ENCODE measurements around the gene LRRFIP1. TPM values are rescaled to one million over a fixed set of nuclear protein-coding genes. Genes with fewer than 3 reads are reported as not detected.

The LRRFIP1 gene
- total and polyA plus RNA-seq, 2 of the 13 experiments (the other 11 are each of a cell fraction or from before 2014, with no cell fraction given) = 15.9 to 40.5 TPM

DNA sequence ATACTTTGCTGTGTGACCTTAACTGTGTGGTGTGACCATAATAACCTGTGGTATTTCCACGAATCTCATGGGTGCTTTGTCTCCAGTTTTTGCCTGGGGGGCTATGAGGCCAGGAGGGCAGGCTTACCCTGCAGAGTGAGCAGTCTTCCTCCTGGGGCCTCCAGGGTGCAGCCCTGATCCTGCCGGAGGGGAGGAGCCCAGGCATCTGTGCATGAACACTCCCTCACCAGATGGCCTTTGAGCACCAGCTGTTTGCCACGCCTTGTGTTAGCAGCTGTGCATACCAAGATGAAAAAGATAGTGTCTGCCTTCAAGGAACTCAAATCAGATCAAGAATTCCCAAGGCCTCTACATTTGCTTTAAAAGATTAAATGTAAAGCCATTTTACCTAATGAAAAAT lies 96.2 kb downstream of the LRRFIP1 start (continued):
- TF ChIP-seq, protein P1, sequence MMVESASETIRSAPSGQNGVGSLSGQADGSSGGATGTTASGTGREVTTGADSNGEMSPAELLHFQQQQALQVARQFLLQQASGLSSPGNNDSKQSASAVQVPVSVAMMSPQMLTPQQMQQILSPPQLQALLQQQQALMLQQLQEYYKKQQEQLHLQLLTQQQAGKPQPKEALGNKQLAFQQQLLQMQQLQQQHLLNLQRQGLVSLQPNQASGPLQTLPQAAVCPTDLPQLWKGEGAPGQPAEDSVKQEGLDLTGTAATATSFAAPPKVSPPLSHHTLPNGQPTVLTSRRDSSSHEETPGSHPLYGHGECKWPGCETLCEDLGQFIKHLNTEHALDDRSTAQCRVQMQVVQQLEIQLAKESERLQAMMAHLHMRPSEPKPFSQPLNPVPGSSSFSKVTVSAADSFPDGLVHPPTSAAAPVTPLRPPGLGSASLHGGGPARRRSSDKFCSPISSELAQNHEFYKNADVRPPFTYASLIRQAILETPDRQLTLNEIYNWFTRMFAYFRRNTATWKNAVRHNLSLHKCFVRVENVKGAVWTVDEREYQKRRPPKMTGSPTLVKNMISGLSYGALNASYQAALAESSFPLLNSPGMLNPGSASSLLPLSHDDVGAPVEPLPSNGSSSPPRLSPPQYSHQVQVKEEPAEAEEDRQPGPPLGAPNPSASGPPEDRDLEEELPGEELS (CRISPR knock-in tag; IDR thresholded peaks at IDR 0.05) = peak; percentile 68
- TF ChIP-seq, protein P2, sequence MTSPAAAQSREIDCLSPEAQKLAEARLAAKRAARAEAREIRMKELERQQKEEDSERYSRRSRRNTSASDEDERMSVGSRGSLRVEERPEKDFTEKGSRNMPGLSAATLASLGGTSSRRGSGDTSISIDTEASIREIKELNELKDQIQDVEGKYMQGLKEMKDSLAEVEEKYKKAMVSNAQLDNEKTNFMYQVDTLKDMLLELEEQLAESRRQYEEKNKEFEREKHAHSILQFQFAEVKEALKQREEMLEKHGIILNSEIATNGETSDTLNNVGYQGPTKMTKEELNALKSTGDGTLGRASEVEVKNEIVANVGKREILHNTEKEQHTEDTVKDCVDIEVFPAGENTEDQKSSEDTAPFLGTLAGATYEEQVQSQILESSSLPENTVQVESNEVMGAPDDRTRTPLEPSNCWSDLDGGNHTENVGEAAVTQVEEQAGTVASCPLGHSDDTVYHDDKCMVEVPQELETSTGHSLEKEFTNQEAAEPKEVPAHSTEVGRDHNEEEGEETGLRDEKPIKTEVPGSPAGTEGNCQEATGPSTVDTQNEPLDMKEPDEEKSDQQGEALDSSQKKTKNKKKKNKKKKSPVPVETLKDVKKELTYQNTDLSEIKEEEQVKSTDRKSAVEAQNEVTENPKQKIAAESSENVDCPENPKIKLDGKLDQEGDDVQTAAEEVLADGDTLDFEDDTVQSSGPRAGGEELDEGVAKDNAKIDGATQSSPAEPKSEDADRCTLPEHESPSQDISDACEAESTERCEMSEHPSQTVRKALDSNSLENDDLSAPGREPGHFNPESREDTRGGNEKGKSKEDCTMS (CRISPR knock-in tag; conservative IDR thresholded peaks at IDR 0.05) = no peak
- TF ChIP-seq ZNF768 (CRISPR knock-in tag; IDR thresholded peaks at IDR 0.05) = peak; percentile 31; the same call in 1 of the 2 replicates
- peak; percentile 18; the same call in 1 of the 2 replicates for TF ChIP-seq YEATS2 (CRISPR knock-in tag; IDR thresholded peaks at IDR 0.05; ENCODE audit: borderline replicate concordance)
- no peak for TF ChIP-seq MAFK (conservative IDR thresholded peaks at IDR 0.05 in 1 of 2, IDR thresholded peaks at IDR 0.05 in 1 of 2; ENCODE audit: low read length in 2 of 2)
- TF ChIP-seq RBAK (CRISPR knock-in tag; IDR thresholded peaks at IDR 0.05) = no peak
- peak; percentile 93 for TF ChIP-seq SP5 (CRISPR knock-in tag; IDR thresholded peaks at IDR 0.05; ENCODE audit: borderline replicate concordance, low read depth)
- TF ChIP-seq, protein P3, sequence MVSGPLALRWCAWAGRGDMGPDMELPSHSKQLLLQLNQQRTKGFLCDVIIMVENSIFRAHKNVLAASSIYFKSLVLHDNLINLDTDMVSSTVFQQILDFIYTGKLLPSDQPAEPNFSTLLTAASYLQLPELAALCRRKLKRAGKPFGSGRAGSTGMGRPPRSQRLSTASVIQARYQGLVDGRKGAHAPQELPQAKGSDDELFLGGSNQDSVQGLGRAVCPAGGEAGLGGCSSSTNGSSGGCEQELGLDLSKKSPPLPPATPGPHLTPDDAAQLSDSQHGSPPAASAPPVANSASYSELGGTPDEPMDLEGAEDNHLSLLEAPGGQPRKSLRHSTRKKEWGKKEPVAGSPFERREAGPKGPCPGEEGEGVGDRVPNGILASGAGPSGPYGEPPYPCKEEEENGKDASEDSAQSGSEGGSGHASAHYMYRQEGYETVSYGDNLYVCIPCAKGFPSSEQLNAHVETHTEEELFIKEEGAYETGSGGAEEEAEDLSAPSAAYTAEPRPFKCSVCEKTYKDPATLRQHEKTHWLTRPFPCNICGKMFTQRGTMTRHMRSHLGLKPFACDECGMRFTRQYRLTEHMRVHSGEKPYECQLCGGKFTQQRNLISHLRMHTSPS (CRISPR knock-in tag; IDR thresholded peaks at IDR 0.05; ENCODE audit: low read depth) = no peak
- TF ChIP-seq, protein P4, sequence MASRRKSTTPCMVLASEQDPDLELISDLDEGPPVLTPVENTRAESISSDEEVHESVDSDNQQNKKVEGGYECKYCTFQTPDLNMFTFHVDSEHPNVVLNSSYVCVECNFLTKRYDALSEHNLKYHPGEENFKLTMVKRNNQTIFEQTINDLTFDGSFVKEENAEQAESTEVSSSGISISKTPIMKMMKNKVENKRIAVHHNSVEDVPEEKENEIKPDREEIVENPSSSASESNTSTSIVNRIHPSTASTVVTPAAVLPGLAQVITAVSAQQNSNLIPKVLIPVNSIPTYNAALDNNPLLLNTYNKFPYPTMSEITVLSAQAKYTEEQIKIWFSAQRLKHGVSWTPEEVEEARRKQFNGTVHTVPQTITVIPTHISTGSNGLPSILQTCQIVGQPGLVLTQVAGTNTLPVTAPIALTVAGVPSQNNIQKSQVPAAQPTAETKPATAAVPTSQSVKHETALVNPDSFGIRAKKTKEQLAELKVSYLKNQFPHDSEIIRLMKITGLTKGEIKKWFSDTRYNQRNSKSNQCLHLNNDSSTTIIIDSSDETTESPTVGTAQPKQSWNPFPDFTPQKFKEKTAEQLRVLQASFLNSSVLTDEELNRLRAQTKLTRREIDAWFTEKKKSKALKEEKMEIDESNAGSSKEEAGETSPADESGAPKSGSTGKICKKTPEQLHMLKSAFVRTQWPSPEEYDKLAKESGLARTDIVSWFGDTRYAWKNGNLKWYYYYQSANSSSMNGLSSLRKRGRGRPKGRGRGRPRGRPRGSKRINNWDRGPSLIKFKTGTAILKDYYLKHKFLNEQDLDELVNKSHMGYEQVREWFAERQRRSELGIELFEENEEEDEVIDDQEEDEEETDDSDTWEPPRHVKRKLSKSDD (CRISPR knock-in tag; IDR thresholded peaks at IDR 0.05; ENCODE audit: low read depth) = no peak
- no peak for TF ChIP-seq ZFYVE20 (CRISPR knock-in tag; IDR thresholded peaks at IDR 0.05; ENCODE audit: borderline replicate concordance, low read depth)
- TF ChIP-seq, protein P5, sequence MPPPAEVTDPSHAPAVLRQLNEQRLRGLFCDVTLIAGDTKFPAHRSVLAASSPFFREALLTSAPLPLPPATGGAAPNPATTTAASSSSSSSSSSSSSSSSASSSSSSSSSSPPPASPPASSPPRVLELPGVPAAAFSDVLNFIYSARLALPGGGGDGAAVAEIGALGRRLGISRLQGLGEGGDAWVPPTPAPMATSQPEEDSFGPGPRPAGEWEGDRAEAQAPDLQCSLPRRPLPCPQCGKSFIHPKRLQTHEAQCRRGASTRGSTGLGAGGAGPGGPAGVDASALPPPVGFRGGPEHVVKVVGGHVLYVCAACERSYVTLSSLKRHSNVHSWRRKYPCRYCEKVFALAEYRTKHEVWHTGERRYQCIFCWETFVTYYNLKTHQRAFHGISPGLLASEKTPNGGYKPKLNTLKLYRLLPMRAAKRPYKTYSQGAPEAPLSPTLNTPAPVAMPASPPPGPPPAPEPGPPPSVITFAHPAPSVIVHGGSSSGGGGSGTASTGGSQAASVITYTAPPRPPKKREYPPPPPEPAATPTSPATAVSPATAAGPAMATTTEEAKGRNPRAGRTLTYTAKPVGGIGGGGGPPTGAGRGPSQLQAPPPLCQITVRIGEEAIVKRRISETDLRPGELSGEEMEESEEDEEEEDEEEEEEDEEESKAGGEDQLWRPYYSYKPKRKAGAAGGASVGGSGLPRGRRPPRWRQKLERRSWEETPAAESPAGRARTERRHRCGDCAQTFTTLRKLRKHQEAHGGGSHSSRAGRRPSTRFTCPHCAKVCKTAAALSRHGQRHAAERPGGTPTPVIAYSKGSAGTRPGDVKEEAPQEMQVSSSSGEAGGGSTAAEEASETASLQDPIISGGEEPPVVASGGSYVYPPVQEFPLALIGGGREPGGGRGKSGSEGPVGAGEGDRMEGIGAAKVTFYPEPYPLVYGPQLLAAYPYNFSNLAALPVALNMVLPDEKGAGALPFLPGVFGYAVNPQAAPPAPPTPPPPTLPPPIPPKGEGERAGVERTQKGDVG (CRISPR knock-in tag; IDR thresholded peaks at IDR 0.05; ENCODE audit: borderline replicate concordance) = peak; percentile 52; the same call in 1 of the 2 replicates
- no peak for TF ChIP-seq ZNF547 (CRISPR knock-in tag; IDR thresholded peaks at IDR 0.05)
- no peak for TF ChIP-seq ZNF441 (CRISPR knock-in tag; IDR thresholded peaks at IDR 0.05; ENCODE audit: borderline replicate concordance)
- peak; percentile 73 for TF ChIP-seq HOXA3 (CRISPR knock-in tag; IDR thresholded peaks at IDR 0.05)
- TF ChIP-seq IRF2 (CRISPR knock-in tag; IDR thresholded peaks at IDR 0.05) = no peak
- no peak for TF ChIP-seq NFRKB (IDR thresholded peaks at IDR 0.05)
- no peak for TF ChIP-seq ZNF883 (CRISPR knock-in tag; IDR thresholded peaks at IDR 0.05; ENCODE audit: not compliant biosample characterization)
- no peak for TF ChIP-seq ZNF101 (CRISPR knock-in tag; IDR thresholded peaks at IDR 0.05; ENCODE audit: borderline replicate concordance, low read depth)

Measured in HepG2 (cell line).